Measurements from ENCODE around the gene GPX3.

The GPX3 gene

DNA sequence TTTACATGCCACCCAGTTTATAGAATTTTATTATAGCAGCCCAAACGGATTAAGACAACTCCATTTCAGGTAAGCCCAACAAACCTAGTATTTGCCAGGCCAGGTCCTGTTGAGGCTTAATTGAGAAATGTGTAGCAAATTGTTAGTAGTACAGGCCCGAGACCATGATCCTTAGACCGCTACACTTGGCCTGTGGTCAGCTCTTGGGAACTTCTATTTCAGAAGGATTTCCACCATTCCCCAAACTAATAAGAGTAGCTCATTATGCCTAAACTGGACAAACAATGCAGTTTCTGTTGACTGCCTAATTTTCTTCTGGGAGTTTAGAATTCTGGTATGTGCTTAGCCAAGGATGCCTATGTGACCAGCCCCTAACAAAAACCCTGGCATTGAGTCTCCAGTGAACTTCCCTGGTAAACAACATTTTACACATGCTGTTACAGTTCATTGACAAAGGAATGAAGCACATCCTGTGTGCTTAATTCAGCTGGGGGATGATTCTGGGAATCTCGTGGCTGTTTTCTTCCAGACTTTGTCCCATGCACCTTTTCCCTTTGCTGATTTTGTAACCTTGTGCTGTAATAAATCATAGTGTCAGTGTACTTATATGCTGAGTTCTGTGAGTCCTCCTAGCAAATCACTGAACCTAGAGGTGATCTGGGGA is 5.6 kb upstream of the GPX3 start:
- no peak for DNase-seq (ENCODE audit: low spot score)

DNA sequence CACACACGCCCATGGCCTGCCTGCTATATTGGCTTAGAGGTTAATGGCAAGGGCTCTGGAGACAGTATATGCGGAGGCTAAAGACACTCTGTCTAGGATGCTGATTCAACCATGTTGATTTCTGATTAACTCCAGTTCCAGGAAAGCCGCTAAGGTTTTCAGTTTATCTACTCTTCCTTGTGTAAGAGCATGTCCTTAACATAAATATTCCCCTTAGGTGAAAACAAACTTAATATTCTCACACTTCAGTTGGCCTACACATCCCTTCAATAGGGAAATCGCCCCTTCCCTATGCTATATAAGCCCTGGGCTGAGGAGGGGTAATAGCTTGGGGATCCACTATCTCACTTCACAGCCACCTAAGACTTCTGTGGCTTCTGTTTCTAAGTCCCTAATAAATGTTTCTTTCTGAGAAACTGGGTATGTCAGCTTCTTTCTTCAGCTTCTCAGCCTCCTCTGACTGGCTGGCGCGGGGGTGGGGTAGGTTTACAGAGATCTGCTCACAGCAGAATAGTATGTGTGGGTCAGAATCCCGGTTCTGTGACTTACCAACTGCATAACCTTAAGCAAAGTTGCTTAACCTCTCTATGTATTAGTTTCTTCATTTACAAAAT is 4.3 kb upstream of the GPX3 start:
- DNase-seq (ENCODE audit: low spot score), result no peak

DNA sequence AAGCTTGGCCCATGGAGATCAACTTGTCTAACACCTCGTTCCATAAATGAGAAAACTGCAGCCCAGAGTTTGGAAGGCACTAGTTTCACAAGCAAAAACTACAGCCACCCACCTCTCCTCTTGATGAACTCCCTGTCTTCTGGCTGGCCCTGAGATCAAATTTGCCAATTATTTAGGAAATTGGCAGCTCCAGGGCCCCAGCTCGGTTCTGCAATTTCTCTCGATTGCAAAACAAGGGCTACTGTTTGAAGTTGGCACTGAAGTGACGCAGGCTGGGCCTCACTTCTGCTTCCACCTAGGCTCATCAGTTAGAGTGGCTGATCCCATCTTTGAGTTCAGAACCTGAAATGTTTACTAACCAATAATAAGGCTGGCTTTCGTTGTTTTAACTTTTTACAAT is 3.7 kb upstream of the GPX3 start:
- no peak for DNase-seq (ENCODE audit: low spot score)

GRCh38 chr5:151017897-151018296 is 2.5 kb upstream of the GPX3 start:
- DNase-seq (ENCODE audit: low spot score), result no peak

- no peak for DNase-seq (ENCODE audit: low spot score)
These were observed 1.5 kb upstream of the GPX3 start for GRCh38 chr5:151018846-151019245.

DNA sequence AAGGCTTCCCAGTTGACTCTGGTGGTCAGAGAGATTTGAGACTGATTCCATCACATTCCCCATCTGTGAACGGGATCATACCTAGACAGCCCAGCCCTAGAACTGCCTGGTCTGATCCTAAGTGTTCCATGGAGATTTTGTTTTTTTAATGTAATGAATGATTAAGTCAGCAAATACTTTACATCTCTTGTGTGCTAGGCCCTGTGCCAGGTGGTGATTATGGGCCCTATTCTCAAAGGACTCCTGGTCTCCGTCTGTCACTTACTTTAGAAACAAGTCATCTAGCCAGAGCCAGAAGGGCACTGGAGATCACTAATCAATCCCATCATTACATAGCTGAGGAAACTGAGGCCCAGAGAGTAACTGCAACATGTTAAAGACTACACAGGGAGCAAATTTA is 1.1 kb upstream of the GPX3 start:
- DNase-seq (ENCODE audit: low spot score), result no peak

- no peak for DNase-seq (ENCODE audit: low spot score)
These were observed 1.4 kb downstream of the GPX3 start for GRCh38 chr5:151021746-151022145.

DNA sequence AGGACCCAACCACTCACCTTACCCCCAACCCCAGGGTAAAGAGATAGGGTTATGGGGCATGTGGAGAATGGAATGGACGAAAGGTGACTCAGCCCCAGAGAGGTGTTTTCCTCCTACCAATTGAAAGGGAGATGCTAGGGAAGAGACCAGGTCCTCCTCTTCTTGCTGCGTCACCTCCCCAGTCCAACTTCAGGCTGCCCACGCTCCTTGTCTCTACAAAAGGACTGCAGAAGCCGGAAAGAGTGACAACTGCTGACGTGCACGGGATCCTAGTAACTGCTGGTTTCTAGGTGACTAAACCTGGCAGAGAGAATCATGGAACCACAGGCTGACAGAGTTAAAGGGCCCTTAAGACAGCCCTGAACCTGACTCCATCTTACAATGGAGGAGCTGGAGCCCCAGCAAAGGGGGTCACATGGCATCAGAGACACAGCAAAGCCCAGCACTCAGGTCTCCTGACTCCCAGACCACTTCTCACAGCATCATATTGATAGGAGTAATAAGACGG is 2.2 kb downstream of the GPX3 start:
- DNase-seq (ENCODE audit: low spot score), result no peak

DNA sequence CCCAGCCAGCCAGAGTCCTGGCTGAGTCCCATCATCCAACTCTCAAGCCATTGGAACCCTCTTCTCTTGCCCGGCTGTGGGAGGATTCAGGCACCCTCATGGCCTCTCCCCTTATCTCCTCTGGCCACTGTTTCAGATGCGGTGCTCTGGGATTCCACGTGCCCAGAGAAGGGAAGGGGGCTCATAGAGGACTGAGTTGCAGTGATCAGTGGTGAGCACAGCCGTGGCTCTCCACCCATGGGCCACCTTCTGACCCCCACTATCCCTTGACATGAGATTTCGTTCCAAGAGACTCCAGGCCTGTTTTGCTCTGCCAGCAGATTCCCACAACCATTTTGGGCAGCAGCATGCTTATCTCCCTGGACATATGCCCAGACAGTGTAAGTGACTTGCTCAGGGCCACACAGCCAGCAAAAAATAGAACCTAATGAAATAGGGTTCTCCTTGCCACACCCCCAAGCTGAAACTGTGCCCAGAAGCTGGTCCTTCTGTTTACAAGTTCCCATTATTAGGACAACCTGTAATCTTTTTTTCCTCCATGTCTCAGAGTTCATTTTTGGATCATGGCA is 2.7 kb downstream of the GPX3 start:
- DNase-seq (ENCODE audit: low spot score), result peak; percentile 41

DNA sequence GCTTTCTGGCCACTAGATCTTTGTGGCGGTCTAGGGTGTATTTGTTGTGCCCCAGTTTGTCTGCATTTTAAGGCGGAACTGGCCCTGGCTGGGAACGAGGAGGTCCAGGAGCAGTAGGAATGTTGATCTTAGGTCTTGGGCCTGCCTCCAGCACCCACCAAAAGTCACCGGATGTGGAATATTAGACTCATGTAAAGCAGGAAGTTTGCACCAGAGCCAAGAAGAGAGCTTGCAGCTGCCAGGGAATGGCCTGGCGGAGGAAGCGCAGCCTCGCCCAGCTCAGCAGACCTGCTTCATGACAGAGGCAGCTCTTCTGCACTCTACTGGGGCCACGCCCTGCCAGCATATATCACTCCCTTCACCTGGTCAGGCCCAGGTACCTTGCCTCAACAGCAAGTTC is 3.3 kb downstream of the GPX3 start:
- DNase-seq (ENCODE audit: low spot score), result no peak

DNA sequence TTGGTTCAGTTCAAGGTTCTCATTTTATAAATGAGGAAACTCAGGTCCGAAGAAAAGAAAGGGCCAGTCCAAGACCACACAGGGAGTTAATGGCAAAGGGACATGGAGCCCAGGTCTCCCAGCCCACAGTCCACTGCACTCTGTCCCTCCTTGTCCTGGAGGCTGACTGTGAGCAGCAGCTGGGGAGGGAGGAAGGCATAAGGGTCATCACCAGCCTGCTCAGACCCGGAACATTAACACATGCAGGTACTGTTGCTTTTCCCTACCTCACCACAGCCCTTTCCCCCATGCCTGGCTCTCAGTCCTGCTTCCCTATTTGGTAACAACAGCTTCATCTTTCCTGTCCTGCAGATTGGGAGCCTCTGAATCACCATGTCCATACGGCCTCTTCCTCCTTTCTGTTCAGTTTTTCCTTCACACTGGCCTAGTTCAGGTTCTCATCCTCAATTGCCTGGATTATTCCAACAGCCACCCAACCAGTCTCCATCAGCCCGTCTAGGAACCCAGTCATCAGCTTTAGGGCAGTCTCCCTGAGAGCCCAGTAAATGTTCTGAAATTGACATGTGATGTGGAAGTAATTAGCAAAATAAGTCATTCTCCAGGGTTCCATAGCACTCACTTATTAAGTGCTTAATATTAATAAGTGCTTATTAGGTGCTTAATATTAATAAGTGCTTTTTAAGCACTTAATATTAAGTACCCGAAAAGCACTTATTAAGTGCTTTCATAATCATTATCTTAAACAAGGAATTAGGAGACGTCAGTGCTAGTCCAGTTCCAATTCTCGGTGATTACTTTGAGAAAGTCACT is 4.3 kb downstream of the GPX3 start:
- DNase-seq (ENCODE audit: low spot score), result no peak

GRCh38 chr5:151025250-151025606 is 4.8 kb downstream of the GPX3 start:
- DNase-seq (ENCODE audit: low spot score), result no peak

- DNase-seq (ENCODE audit: low spot score), result no peak
These were observed 5.7 kb downstream of the GPX3 start for GRCh38 chr5:151026088-151026487.

- DNase-seq (ENCODE audit: low spot score), result no peak
These were observed 6.3 kb downstream of the GPX3 start for GRCh38 chr5:151026679-151027078.

DNA sequence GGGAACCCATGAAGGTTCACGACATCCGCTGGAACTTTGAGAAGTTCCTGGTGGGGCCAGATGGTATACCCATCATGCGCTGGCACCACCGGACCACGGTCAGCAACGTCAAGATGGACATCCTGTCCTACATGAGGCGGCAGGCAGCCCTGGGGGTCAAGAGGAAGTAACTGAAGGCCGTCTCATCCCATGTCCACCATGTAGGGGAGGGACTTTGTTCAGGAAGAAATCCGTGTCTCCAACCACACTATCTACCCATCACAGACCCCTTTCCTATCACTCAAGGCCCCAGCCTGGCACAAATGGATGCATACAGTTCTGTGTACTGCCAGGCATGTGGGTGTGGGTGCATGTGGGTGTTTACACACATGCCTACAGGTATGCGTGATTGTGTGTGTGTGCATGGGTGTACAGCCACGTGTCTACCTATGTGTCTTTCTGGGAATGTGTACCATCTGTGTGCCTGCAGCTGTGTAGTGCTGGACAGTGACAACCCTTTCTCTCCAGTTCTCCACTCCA is 7.6 kb downstream of the GPX3 start:
- DNase-seq (ENCODE audit: low spot score), result no peak

DNA sequence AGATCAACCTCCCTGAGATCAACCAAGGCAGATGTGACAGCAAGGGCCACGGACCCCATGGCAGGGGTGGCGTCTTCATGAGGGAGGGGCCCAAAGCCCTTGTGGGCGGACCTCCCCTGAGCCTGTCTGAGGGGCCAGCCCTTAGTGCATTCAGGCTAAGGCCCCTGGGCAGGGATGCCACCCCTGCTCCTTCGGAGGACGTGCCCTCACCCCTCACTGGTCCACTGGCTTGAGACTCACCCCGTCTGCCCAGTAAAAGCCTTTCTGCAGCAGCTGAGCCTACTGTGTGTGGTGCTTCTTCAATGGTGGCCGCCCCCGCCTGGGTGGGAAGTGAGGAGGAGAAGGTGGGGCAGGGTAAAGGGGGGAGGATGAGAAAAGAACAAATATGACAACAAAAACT is 8.3 kb downstream of the GPX3 start:
- DNase-seq (ENCODE audit: low spot score), result no peak

DNA sequence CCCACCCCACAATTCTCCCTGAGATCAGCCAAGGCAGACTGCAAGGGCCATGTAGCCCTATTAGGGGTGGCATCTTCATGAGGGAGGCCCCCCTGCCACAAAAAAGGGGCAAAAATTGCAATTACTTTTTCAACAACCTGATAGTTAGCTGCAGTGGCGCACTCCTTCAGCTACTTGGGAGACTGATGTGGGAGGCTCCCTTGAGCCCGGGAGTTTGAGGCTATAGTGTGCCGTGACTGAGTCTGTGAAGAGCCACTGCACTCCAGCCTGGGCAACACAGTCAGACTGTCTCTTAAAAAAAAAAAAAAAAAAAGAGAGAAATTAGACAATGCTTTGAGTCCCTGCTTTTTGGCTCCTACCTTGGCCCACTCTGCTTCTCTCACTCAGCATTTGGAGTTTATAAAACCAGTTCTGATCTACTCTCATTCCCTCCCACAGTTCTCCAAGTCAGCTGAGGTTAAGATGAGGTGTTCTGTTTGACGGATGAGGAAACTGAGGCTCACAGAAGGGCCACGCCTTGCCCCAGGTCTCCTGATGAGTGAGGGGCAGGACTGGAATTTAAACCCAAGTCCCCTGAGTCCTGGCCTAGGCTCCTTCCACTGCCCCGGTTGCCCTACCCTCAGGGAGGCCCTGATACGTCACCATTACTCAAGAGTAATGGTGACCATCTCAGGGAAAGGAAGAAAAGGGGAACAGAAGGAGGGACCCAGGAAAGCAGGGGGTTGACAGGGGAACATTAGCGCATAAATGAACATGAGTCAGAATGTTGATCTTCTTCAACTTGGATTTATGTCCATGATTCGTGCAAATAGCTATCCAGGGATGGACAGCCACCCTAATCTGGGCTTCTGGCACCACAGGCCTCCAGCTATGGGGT is 9.0 kb downstream of the GPX3 start:
- no peak for DNase-seq (ENCODE audit: low spot score)

GRCh38 chr5:151030056-151030336 is 9.6 kb downstream of the GPX3 start:
- no peak for DNase-seq (ENCODE audit: low spot score)

DNA sequence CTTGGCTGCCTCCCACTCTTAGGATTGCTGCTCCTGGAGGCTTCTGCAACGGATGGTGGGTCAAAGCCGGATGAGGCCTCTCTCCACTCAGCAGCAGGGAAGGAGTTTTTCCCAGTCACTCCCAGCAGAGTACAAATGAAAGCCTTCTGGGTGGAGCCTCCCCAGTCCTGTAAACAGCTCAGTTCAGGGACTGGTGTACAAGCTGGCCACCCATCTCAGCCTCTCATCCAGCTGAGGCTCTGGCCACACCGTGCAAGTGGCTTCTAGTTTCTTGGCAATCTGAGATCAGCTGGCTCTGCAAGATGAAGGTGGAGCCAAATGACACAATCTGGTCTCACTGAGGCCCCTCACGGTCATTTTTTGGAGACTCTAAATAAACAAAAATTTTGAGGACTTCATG is 10.0 kb downstream of the GPX3 start:
- no peak for DNase-seq (ENCODE audit: low spot score)

DNA sequence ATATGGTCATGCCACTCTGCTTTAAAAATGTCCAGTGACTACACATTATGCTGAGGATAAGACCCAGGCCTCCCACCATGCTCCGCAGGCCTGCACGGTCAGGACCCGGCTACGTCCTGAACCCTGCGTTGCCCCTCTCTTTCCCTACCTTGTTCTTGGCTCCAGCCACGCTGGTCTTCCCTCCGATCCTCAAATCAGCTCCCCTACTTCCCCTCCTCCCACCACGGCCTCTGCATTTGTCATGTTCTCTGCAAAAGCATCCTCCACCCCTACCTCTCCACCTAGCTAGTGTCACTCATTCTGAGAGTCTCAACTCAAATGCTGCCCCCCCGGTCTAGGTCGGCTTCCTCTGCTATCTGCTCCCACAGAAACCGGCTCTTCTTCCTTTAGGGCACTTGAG is 11.2 kb downstream of the GPX3 start:
- no peak for DNase-seq (ENCODE audit: low spot score)

- no peak for DNase-seq (ENCODE audit: low spot score)
These were observed 13.0 kb downstream of the GPX3 start for GRCh38 chr5:151033217-151033934.

Measured in hematopoietic multipotent progenitor cell treated with erythropoietin and hydrocortisone succinate and interleukin-3 and kit ligand, for 17 days (in vitro differentiated cells).